ENCODE measurements around the gene DPP9. TPM values are rescaled to one million over a fixed set of nuclear protein-coding genes. Genes with fewer than 3 reads are reported as not detected.
A peak's percentile ranks its signal among the peaks of the same experiment; 100 is the strongest.
"Not testable (repeated sequence)": the region's sequence is repeated elsewhere in the genome, so short reads cannot be mapped to it uniquely, and the experiment has no call there.

DPP9 gene
- total and polyA plus RNA-seq, 5 donors from 2014 or later: 14.3 to 93.3 (median 17.7) TPM

DNA sequence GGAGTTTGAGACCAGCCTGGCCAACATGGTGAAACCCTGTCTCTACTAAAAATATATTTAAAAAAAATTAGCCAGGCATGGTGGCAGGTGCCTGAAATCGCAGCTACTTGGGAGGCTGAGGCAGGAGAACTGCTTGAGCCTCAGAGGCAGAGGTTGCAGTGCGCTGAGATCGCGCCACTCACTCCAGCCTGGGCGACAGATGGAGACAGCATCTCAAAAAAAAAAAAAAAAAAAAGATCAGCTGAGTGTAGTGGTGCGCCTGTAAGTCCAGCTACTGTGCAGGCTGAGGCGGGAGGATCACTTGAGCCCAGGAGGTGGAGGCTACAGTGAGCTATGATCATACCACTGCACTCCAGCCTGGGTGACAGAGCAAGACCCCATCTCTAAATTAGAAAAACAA, 43.6 kb downstream of the DPP9 start:
- not testable (repeated sequence) for H3K27me3 ChIP-seq (ENCODE audit: control insufficient read depth, insufficient read depth, low read length); H3K4me1 Mint-ChIP-seq; H3K4me3 ChIP-seq (ENCODE audit: low read depth, low read length); H3K27ac Mint-ChIP-seq; H3K27ac ChIP-seq (ENCODE audit: insufficient read depth, low read length, poor library complexity, severe bottlenecking); H3K4me3 Mint-ChIP-seq; ATAC-seq (ENCODE audit: low read depth in 2 of 2); H3K27me3 Mint-ChIP-seq; H3K9me3 Mint-ChIP-seq; DNase-seq; H3K4me1 ChIP-seq (ENCODE audit: control insufficient read depth, insufficient read depth, low read length, poor library complexity, severe bottlenecking); H3K9me3 ChIP-seq (ENCODE audit: control insufficient read depth in 2 of 2, low read length in 2 of 2)
- peaks cover 14% of the 10 kb centered on the region for H3K36me3 ChIP-seq (ENCODE audit: control insufficient read depth, insufficient read depth, low read length)
- H3K36me3 Mint-ChIP-seq: peaks cover 17% of the 10 kb centered on the region

DNA sequence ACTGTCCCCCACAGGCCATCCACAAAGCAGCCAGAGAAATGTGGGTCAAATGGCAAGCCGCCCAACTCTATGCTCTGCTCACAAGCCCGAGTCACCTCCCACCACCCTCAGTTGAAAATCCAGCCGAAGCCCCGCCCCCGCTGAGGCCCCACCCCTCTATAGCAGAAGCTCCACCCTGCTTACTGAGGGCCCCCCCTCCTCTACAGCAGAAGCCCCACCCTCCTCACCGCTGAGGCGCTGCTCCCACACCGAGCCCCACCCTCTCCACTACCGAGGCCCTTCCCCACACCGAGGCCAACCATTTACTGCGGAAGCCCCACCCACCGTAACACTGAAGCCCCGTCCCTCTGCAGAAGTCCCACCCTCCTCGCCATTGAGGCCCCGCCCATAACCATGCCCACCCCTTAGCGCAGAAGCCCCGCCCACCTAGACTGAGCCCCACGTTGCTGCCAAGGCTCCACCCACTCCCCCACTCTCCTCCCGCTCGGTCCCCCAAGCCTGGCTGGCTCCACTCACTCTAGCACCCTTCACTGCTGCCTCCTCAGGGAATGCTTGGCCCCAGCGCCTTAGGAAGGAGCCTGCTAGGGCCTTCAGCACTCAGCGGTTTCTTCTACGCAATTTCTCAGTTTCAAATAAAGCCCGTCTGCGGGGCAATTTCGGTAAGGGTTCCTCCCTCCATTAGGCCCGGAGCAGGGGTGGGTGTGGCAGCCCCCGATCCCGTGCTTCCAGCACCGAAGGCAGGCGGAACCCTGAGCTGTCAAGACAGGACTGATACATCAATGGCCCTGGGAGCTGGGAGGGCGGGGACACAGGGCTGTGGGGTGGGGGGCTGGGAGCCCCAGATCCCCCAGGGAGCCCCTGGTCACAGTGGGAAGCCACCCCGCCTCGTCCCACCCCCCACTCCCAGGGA, 44.5 kb downstream of the DPP9 start:
- ATAC-seq (ENCODE audit: low read depth in 2 of 2): no peak
- no peak for DNase-seq
- peaks cover 9% of the 10 kb centered on the region for H3K36me3 ChIP-seq (ENCODE audit: control insufficient read depth, insufficient read depth, low read length)

DNA sequence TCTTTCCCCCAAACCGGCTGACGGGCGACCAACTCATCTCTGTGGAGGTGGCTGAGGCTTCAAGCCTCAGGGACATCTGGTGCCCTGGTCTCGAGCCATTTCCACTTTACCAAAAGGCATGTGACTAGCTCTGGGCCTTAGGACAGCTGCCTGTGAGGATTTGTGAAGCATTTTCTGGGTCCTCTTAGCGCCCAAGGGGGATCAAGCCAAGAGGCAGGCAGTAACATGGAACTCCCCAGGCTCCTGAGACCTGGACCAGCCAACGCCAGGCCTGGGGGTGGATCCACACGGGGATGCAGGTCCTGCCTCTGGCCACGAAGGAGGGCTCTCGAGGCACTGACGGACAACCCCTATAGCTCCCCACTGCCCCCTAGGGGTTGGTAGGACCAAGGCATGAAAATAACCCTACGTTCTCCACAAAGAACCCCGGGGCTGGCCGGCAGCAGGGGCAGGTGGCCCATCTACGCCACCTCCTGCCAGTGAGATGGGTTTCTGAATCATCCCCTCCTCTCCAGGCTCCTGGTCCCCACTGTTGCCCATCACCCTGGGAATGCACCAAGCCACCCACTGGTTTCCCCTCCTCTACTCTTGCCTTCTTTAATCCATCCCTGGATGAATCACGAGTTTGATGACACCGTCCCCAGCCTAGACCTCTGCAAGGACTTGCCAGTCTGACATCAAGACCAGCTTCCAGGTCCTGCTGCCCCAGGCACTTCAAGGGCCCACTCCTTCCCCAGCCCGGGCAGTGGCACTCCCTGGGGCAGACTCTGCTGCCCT, 46.5 kb downstream of the DPP9 start:
- DNase-seq (peak in 1 of 3 donors; percentile 28), ATAC-seq (ENCODE audit: low read depth in 2 of 2) (no peak)
- Mint-ChIP-seq H3K4me1 (no peaks in the 10 kb centered on the region), H3K9me3 (peaks cover 0 to 1% (median 0%) of the 10 kb centered on the region in 7 donors), H3K27me3 (no peaks in the 10 kb centered on the region), H3K27ac (no peak overlapping the region), H3K36me3 (peaks cover 11% of the 10 kb centered on the region), H3K4me3 (peak overlapping the region in 1 of 4 donors; percentile 44)
- H3K36me3 ChIP-seq (ENCODE audit: control insufficient read depth, insufficient read depth, low read length): peaks cover 7% of the 10 kb centered on the region
- H3K4me3 ChIP-seq (ENCODE audit: low read depth, low read length): no peak overlapping the region
- no peaks in the 10 kb centered on the region for H3K4me1 ChIP-seq (ENCODE audit: control insufficient read depth, insufficient read depth, low read length, poor library complexity, severe bottlenecking)
- H3K9me3 ChIP-seq (ENCODE audit: control insufficient read depth in 2 of 2, low read length in 2 of 2): no peaks in the 10 kb centered on the region
- H3K27me3 ChIP-seq (ENCODE audit: control insufficient read depth, insufficient read depth, low read length): no peaks in the 10 kb centered on the region
- H3K27ac ChIP-seq (ENCODE audit: insufficient read depth, low read length, poor library complexity, severe bottlenecking): no peak overlapping the region

More for the DNA sequence above, 44.5 kb downstream of the DPP9 start:
- H3K4me1 Mint-ChIP-seq: no peaks in the 10 kb centered on the region
- no peak overlapping the region for H3K4me3 ChIP-seq (ENCODE audit: low read depth, low read length)
- H3K4me1 ChIP-seq (ENCODE audit: control insufficient read depth, insufficient read depth, low read length, poor library complexity, severe bottlenecking): no peaks in the 10 kb centered on the region
- no peaks in the 10 kb centered on the region for H3K27me3 ChIP-seq (ENCODE audit: control insufficient read depth, insufficient read depth, low read length)
- H3K27ac ChIP-seq (ENCODE audit: insufficient read depth, low read length, poor library complexity, severe bottlenecking): no peak overlapping the region
- H3K27me3 Mint-ChIP-seq: no peaks in the 10 kb centered on the region
- no peaks in the 10 kb centered on the region for H3K9me3 ChIP-seq (ENCODE audit: control insufficient read depth in 2 of 2, low read length in 2 of 2)
- H3K9me3 Mint-ChIP-seq: peaks cover 0 to 1% (median 0%) of the 10 kb centered on the region in 7 donors
- H3K4me3 Mint-ChIP-seq: peak overlapping the region in 1 of 4 donors; percentile 80
- no peak overlapping the region for H3K27ac Mint-ChIP-seq
- H3K36me3 Mint-ChIP-seq: peaks cover 18% of the 10 kb centered on the region

DNA sequence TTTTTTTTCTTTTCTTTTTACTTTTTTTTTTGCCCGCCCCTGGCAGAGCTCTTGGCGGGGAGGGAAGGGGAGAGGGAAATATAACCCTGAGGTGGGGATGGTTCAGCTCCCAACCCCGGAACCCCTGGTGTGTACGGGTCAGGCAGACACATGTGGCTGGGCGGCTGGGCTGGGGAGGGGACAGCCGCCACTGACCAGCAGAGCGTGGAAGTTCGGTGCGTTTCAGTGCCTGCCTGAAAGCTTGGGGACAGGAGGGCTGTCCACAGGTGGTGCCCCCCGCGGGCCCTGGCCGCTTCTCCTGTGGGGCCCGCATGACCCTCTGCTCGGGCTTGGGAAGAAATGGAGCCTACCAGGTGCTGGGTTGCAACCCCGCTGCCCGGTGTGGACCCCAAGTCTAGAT, 48.3 kb downstream of the DPP9 start:
- H3K27me3 ChIP-seq (ENCODE audit: control insufficient read depth, insufficient read depth, low read length): no peaks in the 10 kb centered on the region
- H3K4me1 ChIP-seq (ENCODE audit: control insufficient read depth, insufficient read depth, low read length, poor library complexity, severe bottlenecking): no peaks in the 10 kb centered on the region
- DNase-seq (no peak), ATAC-seq (ENCODE audit: low read depth in 2 of 2) (no peak)
- Mint-ChIP-seq H3K4me1 (no peaks in the 10 kb centered on the region), H3K27me3 (no peaks in the 10 kb centered on the region), H3K27ac (no peak overlapping the region), H3K9me3 (peaks cover 0 to 1% (median 0%) of the 10 kb centered on the region in 7 donors), H3K4me3 (no peak overlapping the region), H3K36me3 (peaks cover 8% of the 10 kb centered on the region)
- H3K9me3 ChIP-seq (ENCODE audit: control insufficient read depth in 2 of 2, low read length in 2 of 2): no peaks in the 10 kb centered on the region
- H3K27ac ChIP-seq (ENCODE audit: insufficient read depth, low read length, poor library complexity, severe bottlenecking): no peak overlapping the region
- H3K4me3 ChIP-seq (ENCODE audit: low read depth, low read length): no peak overlapping the region
- peaks cover 5% of the 10 kb centered on the region for H3K36me3 ChIP-seq (ENCODE audit: control insufficient read depth, insufficient read depth, low read length)

DNA sequence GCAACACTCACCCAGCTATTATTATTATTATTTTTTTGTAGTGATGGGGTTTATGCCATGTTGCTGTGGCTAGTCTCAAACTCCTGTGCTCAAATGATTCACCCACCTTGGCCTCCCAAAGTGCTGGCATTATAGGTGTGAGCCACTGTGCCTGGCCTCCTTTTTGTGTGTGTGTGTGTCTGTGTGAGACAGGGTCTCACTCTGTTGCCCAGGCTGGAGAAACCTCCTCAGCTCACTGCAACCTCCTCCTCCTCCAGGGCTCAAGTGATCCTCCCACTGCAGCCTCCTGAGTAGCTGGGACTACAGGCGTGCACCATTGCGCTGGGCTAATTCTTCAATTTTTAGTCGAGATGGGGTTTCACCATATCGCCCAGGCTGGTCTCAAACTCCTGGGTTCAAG, 49.9 kb downstream of the DPP9 start:
- Histone ChIP-seq H3K27me3 (ENCODE audit: control insufficient read depth, insufficient read depth, low read length) (no peaks in the 10 kb centered on the region), H3K27ac (ENCODE audit: insufficient read depth, low read length, poor library complexity, severe bottlenecking) (no peak overlapping the region), H3K4me3 (ENCODE audit: low read depth, low read length) (no peak overlapping the region), H3K9me3 (ENCODE audit: control insufficient read depth in 2 of 2, low read length in 2 of 2) (no peaks in the 10 kb centered on the region), H3K36me3 (ENCODE audit: control insufficient read depth, insufficient read depth, low read length) (peaks cover 3% of the 10 kb centered on the region), H3K4me1 (ENCODE audit: control insufficient read depth, insufficient read depth, low read length, poor library complexity, severe bottlenecking) (peaks cover 11% of the 10 kb centered on the region)
- Mint-ChIP-seq H3K36me3 (peaks cover 8% of the 10 kb centered on the region), H3K27ac (no peak overlapping the region), H3K4me1 (peaks cover 0 to 10% (median 6%) of the 10 kb centered on the region in 4 donors), H3K27me3 (no peaks in the 10 kb centered on the region), H3K9me3 (peaks cover 0 to 1% (median 0%) of the 10 kb centered on the region in 7 donors), H3K4me3 (no peak overlapping the region)
- DNase-seq: no peak
- no peak for ATAC-seq (ENCODE audit: low read depth in 2 of 2)

DNA sequence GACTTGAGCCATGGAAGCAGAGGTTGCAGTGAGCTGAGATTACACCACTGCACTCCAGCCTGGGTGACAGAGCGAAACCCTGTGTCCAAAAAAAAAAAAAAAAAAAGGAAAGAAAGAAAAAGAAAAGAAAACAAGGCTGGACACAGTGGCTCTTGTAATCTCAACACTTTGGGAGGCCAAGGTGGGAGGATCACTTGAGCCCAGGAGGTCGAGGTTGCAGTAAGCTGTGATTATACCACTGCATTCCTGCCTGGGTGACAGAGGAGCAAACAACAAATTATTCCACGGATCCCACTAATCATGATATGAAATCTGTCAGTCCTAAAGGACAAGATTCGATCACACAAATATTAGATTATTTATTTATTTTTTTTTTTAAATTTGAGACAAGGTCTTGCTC, 50.4 kb downstream of the DPP9 start:
- Mint-ChIP-seq H3K9me3 (peaks cover 0 to 1% (median 0%) of the 10 kb centered on the region in 7 donors), H3K27ac (no peak overlapping the region), H3K36me3 (peaks cover 8% of the 10 kb centered on the region), H3K4me3 (no peak overlapping the region), H3K4me1 (peaks cover 0 to 15% (median 9%) of the 10 kb centered on the region in 4 donors), H3K27me3 (no peaks in the 10 kb centered on the region)
- no peak overlapping the region for H3K27ac ChIP-seq (ENCODE audit: insufficient read depth, low read length, poor library complexity, severe bottlenecking)
- DNase-seq (no peak), ATAC-seq (ENCODE audit: low read depth in 2 of 2) (no peak)
- H3K4me3 ChIP-seq (ENCODE audit: low read depth, low read length): no peak overlapping the region
- H3K9me3 ChIP-seq (ENCODE audit: control insufficient read depth in 2 of 2, low read length in 2 of 2): no peaks in the 10 kb centered on the region
- peaks cover 7% of the 10 kb centered on the region for H3K36me3 ChIP-seq (ENCODE audit: control insufficient read depth, insufficient read depth, low read length)
- H3K27me3 ChIP-seq (ENCODE audit: control insufficient read depth, insufficient read depth, low read length): no peaks in the 10 kb centered on the region
- peaks cover 11% of the 10 kb centered on the region for H3K4me1 ChIP-seq (ENCODE audit: control insufficient read depth, insufficient read depth, low read length, poor library complexity, severe bottlenecking)

DNA sequence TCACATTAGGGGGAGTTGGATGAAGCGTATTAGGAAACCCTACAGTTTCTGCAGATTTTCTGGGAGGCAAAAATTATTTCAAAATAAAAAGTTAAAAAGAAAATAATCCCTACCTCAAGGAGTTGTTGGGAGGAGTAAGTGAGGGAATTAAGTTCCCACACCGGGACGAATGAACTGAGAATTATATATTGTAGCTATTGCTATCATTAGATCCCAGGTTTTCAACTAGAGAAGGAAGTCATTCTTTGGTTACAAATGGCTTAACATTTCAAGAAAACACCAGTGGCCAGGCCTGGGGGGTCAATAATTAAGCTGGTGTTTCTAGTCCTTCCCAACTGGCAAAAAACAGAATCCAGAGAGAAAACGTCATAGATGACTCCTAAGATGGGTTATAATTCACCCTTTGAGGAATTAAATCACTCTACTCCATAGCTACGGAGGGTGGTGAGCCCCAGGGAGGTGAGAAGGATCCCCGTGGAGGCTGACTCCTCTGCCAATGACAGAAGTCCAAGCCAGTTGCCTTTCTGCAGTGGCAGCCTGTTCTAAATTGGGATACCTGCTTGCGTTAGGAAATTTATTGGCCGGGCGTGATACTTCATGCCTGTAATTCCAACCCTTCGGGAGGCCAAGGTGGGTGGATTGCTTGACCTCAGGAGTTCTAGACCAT, 52.3 kb downstream of the DPP9 start:
- Mint-ChIP-seq H3K4me1 (peaks cover 0 to 18% (median 10%) of the 10 kb centered on the region in 4 donors), H3K4me3 (peak overlapping the region; percentile 62 to 76 (median 68)), H3K36me3 (peaks cover 5% of the 10 kb centered on the region), H3K9me3 (no peaks in the 10 kb centered on the region), H3K27me3 (no peaks in the 10 kb centered on the region), H3K27ac (peak overlapping the region in 2 of 3 donors; percentile 24 to 57)
- ATAC-seq (ENCODE audit: low read depth in 2 of 2) (no peak), DNase-seq (no peak)
- no peaks in the 10 kb centered on the region for H3K27me3 ChIP-seq (ENCODE audit: control insufficient read depth, insufficient read depth, low read length)
- H3K9me3 ChIP-seq (ENCODE audit: control insufficient read depth in 2 of 2, low read length in 2 of 2): no peaks in the 10 kb centered on the region
- no peak overlapping the region for H3K27ac ChIP-seq (ENCODE audit: insufficient read depth, low read length, poor library complexity, severe bottlenecking)
- no peak overlapping the region for H3K4me3 ChIP-seq (ENCODE audit: low read depth, low read length)
- peaks cover 11% of the 10 kb centered on the region for H3K4me1 ChIP-seq (ENCODE audit: control insufficient read depth, insufficient read depth, low read length, poor library complexity, severe bottlenecking)
- H3K36me3 ChIP-seq (ENCODE audit: control insufficient read depth, insufficient read depth, low read length): peaks cover 13% of the 10 kb centered on the region

Data from CD4-positive, CD25-positive, alpha-beta regulatory T cell (primary cell).